Measurements from ENCODE around the gene ALCAM. TPM values are rescaled to one million over a fixed set of nuclear protein-coding genes. Genes with fewer than 3 reads are reported as not detected.

ALCAM gene
- total RNA-seq, 2 experiments from 2014 or later = 47.7 to 51.3 TPM

GRCh38 chr3:105545051-105545450 is 178.3 kb downstream of the ALCAM start:
- Histone ChIP-seq H3K4me1 (ENCODE audit: insufficient read depth, low read length, poor library complexity, severe bottlenecking) (no peaks in the 10 kb centered on the region), H4K20me1 (ENCODE audit: insufficient read depth, low read length) (no peaks in the 10 kb centered on the region), H2AFZ (ENCODE audit: low read length) (no peak overlapping the region), H3K9me2 (ENCODE audit: insufficient read depth, low read length) (no peaks in the 10 kb centered on the region), H3K9me3 (ENCODE audit: low read length) (no peaks in the 10 kb centered on the region), H3K4me3 (ENCODE audit: low read depth, low read length, poor library complexity, severe bottlenecking) (no peak overlapping the region), H3K4me2 (ENCODE audit: low read length) (no peak overlapping the region), H3K36me3 (ENCODE audit: insufficient read depth, low read length) (peaks cover 74% of the 10 kb centered on the region), H3K79me2 (ENCODE audit: insufficient read depth, low read depth, low read length) (no peaks in the 10 kb centered on the region), H3K27ac (ENCODE audit: low read depth, low read length, poor library complexity, severe bottlenecking) (no peak overlapping the region)
- no TSS peak for BruUV-seq (replicated peaks)
- DNase-seq (ENCODE audit: low spot score) = no peak
- ChIA-PET CTCF (ENCODE audit: unreplicated experiment) (no interaction called here), POLR2A (interaction anchor here (1.4 kb wide), 1 partner anchor 10 kb away, joined by 3 read pairs; no protein-coding TSS in a partner anchor)
- intact Hi-C loops (cut with micrococcal nuclease; ENCODE audit: unreplicated experiment) = no loop called here
- no peak for TF ChIP-seq EZH2phosphoT487 (IDR thresholded peaks at IDR 0.05; ENCODE audit: borderline replicate concordance, low read depth, low read length)
- TF ChIP-seq CTCF (conservative IDR thresholded peaks at IDR 0.05; ENCODE audit: low read length) = no peak

GRCh38 chr3:105553851-105554250 is 187.1 kb downstream of the ALCAM start:
- Histone ChIP-seq H3K4me1 (ENCODE audit: insufficient read depth, low read length, poor library complexity, severe bottlenecking) (no peaks in the 10 kb centered on the region), H3K27ac (ENCODE audit: low read depth, low read length, poor library complexity, severe bottlenecking) (no peak overlapping the region), H3K4me3 (ENCODE audit: low read depth, low read length, poor library complexity, severe bottlenecking) (no peak overlapping the region), H3K9me3 (ENCODE audit: low read length) (no peaks in the 10 kb centered on the region), H3K4me2 (ENCODE audit: low read length) (no peak overlapping the region), H2AFZ (ENCODE audit: low read length) (no peak overlapping the region), H3K79me2 (ENCODE audit: insufficient read depth, low read depth, low read length) (no peaks in the 10 kb centered on the region), H4K20me1 (ENCODE audit: insufficient read depth, low read length) (no peaks in the 10 kb centered on the region), H3K36me3 (ENCODE audit: insufficient read depth, low read length) (peaks cover 46% of the 10 kb centered on the region), H3K9me2 (ENCODE audit: insufficient read depth, low read length) (no peaks in the 10 kb centered on the region)
- TF ChIP-seq CTCF (conservative IDR thresholded peaks at IDR 0.05; ENCODE audit: low read length) = no peak
- TF ChIP-seq EZH2phosphoT487 (IDR thresholded peaks at IDR 0.05; ENCODE audit: borderline replicate concordance, low read depth, low read length) = no peak
- intact Hi-C loops (cut with micrococcal nuclease; ENCODE audit: unreplicated experiment) = no loop called here
- BruUV-seq (replicated peaks) = no TSS peak
- ChIA-PET POLR2A (no interaction called here), CTCF (ENCODE audit: unreplicated experiment) (no interaction called here)
- DNase-seq (ENCODE audit: low spot score) = no peak

- H3K36me3 ChIP-seq (ENCODE audit: insufficient read depth, low read length) = peaks cover 41% of the 10 kb centered on the region
- intact Hi-C loops (cut with micrococcal nuclease; ENCODE audit: unreplicated experiment) = no loop called here
- BruUV-seq (replicated peaks) = no TSS peak
- H4K20me1 ChIP-seq (ENCODE audit: insufficient read depth, low read length) = no peaks in the 10 kb centered on the region
- no peak overlapping the region for H3K4me2 ChIP-seq (ENCODE audit: low read length)
- H3K4me1 ChIP-seq (ENCODE audit: insufficient read depth, low read length, poor library complexity, severe bottlenecking) = no peaks in the 10 kb centered on the region
- TF ChIP-seq CTCF (conservative IDR thresholded peaks at IDR 0.05; ENCODE audit: low read length) (no peak), EZH2phosphoT487 (IDR thresholded peaks at IDR 0.05; ENCODE audit: borderline replicate concordance, low read depth, low read length) (no peak)
- ChIA-PET CTCF (ENCODE audit: unreplicated experiment) (no interaction called here), POLR2A (interaction anchor here (0.7 kb wide), 1 partner anchor 9 kb away, joined by 3 read pairs; no protein-coding TSS in a partner anchor)
- H2AFZ ChIP-seq (ENCODE audit: low read length) = no peak overlapping the region
- no peaks in the 10 kb centered on the region for H3K9me3 ChIP-seq (ENCODE audit: low read length)
- no peak overlapping the region for H3K27ac ChIP-seq (ENCODE audit: low read depth, low read length, poor library complexity, severe bottlenecking)
- H3K9me2 ChIP-seq (ENCODE audit: insufficient read depth, low read length) = no peaks in the 10 kb centered on the region
- H3K79me2 ChIP-seq (ENCODE audit: insufficient read depth, low read depth, low read length) = no peaks in the 10 kb centered on the region
- DNase-seq (ENCODE audit: low spot score) = no peak
- H3K4me3 ChIP-seq (ENCODE audit: low read depth, low read length, poor library complexity, severe bottlenecking) = no peak overlapping the region
Measured at GRCh38 chr3:105555206-105555605, 188.5 kb downstream of the ALCAM start.

Measured in OCI-LY7 (cell line).